Transverse colon (tissue), 3 donors: ENCODE data around the gene PRG3.

Experiments
- POLR2A ChIP-seq: fragments of 450-650 bp; IDR thresholded peaks from one replicate; pipeline ENCODE4 v1.6.1; 2016; ENCODE audit warnings: antibody characterized with exemption, mild to moderate bottlenecking, moderate library complexity
- POLR2AphosphoS5 ChIP-seq, 3 donors: sonication (generic); formaldehyde crosslinking; IDR thresholded peaks; one replicate each; pipeline ENCODE4 v1.6.1; 2016; ENCODE audit warnings: antibody characterized with exemption in 3 of 3

GRCh38 chr11:57409321-57410100 is 28.6 kb upstream of the PRG3 start:
- TF ChIP-seq POLR2A (no peak), POLR2AphosphoS5 (IDR thresholded peaks at IDR 0.05) (no peak)
